Measurements from ENCODE around the gene UBE2B. TPM values are rescaled to one million over a fixed set of nuclear protein-coding genes. Genes with fewer than 3 reads are reported as not detected.

UBE2B gene
- total and polyA plus RNA-seq, 10 of the 15 experiments (the other 5 are each of a cell fraction or from before 2014, with no cell fraction given), result 10.8 to 179 (median 61.3) TPM

DNA sequence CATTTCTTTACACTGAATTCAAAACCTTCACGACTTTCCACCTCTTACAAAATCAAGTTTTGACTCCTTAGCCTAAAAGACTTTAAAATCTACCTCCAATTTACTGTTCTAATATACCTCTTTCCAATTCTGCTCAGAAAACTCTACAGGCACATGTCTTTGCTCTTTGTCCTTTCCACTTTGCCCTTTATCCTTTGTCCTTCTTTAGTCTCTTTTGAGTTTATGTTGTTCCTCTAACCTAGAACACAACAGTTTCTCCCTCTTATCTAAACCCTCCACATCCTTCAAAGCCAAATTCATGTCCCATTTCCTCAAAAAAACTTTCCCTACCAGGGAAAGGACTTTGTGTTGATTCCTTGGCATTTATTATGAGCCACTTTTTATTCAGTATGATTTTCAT, 5.8 kb upstream of the UBE2B start (continued):
- TF ChIP-seq CBFB (IDR thresholded peaks at IDR 0.05; ENCODE audit: low read depth), result no peak
- no peak for TF ChIP-seq ZBTB11 (CRISPR knock-in tag; IDR thresholded peaks at IDR 0.05)
- TF ChIP-seq, protein P1, sequence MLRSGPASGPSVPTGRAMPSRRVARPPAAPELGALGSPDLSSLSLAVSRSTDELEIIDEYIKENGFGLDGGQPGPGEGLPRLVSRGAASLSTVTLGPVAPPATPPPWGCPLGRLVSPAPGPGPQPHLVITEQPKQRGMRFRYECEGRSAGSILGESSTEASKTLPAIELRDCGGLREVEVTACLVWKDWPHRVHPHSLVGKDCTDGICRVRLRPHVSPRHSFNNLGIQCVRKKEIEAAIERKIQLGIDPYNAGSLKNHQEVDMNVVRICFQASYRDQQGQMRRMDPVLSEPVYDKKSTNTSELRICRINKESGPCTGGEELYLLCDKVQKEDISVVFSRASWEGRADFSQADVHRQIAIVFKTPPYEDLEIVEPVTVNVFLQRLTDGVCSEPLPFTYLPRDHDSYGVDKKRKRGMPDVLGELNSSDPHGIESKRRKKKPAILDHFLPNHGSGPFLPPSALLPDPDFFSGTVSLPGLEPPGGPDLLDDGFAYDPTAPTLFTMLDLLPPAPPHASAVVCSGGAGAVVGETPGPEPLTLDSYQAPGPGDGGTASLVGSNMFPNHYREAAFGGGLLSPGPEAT (IDR thresholded peaks at IDR 0.05; ENCODE audit: low read depth), result no peak
- TF ChIP-seq CTCF (IDR thresholded peaks at IDR 0.05 in 2 of 3, conservative IDR thresholded peaks at IDR 0.05 in 1 of 3; ENCODE audit: control insufficient read depth in 2 of 3, extremely low read depth in 1 of 3, insufficient read depth in 1 of 3, low read depth in 3 of 3, low read length in 3 of 3), result no peak
- no peak for TF ChIP-seq MEF2B (IDR thresholded peaks at IDR 0.05; ENCODE audit: partially characterized antibody, poor library complexity, severe bottlenecking)

Measured in GM12878 (cell line).